GM18870 (cell line): ENCODE data around the gene OR2V2.

Experiments used
- ATAC-seq: cut with Tn5 transposase; IDR thresholded peaks from one replicate; pipeline ENCODE4 v1.9.1; 2021; ENCODE audit warnings: moderate library complexity; ENCODE audit not compliant: unreplicated experiment

OR2V2 gene

GRCh38 chr5:181205761-181206649, 58.6 kb downstream of the OR2V2 start:
- peak; percentile 10 for ATAC-seq

GRCh38 chr5:181207214-181207959, 60.0 kb downstream of the OR2V2 start:
- no peak for ATAC-seq

GRCh38 chr5:181207960-181208253, 60.5 kb downstream of the OR2V2 start:
- no peak for ATAC-seq
